Activated T-helper 1 cell treated with anti-CD3 and anti-CD28 coated beads, Interleukin-12 subunit alpha, Interleukin-12 subunit beta, Interleukin-2, Interleukin-4 antibody, amounts not matched to agents 30 ng/mL and 10 ng/mL and 1 ng/mL, durations not matched to agents 14 hours and 24 hours and 36 hours (primary cell): ENCODE data around the gene CENPV. TPM values are rescaled to one million over a fixed set of nuclear protein-coding genes. Genes with fewer than 3 reads are reported as not detected.
A peak's percentile ranks its signal among the peaks of the same experiment; 100 is the strongest.
"Not testable (repeated sequence)": the region's sequence is repeated elsewhere in the genome, so short reads cannot be mapped to it uniquely, and the experiment has no call there.

Experiments used
- DNase-seq: peaks from one replicate; pipeline ENCODE4 v3.0.0; 2021; ENCODE audit warnings: low spot score
- H3K27ac Mint-ChIP-seq: one replicate; pipeline ENCODE4 v1.8.0; 2021; ENCODE audit warnings: mild to moderate bottlenecking, mixed read lengths
- H3K27me3 Mint-ChIP-seq: one replicate; pipeline ENCODE4 v1.8.0; 2022; ENCODE audit warnings: mild to moderate bottlenecking, moderate library complexity, mixed read lengths; ENCODE audit not compliant: insufficient read depth
- H3K36me3 Mint-ChIP-seq: one replicate; pipeline ENCODE4 v1.8.0; 2021; ENCODE audit warnings: low read depth, mixed read lengths
- H3K4me1 Mint-ChIP-seq: one replicate; pipeline ENCODE4 v1.8.0; 2021; ENCODE audit warnings: low read depth, mixed read lengths
- H3K4me3 Mint-ChIP-seq: one replicate; pipeline ENCODE4 v1.8.0; 2021; ENCODE audit warnings: mild to moderate bottlenecking, moderate library complexity, mixed read lengths
- H3K9me3 Mint-ChIP-seq: one replicate; pipeline ENCODE4 v1.8.0; 2021; ENCODE audit warnings: mixed read lengths
- intact Hi-C: fragments of 100-400 bp; cut with micrococcal nuclease; formaldehyde crosslinking; loops from one replicate; pipeline ENCODE4 v1.15.1; 2024
- total RNA-seq: library from RNA; stranded (reverse); gene quantifications from 2 replicates; pipeline ENCODE4 v1.2.3, GENCODE V29; 2022

The CENPV gene
- 47.1 and 54.7 TPM in 2 replicates for total RNA-seq

GRCh38 chr17:16353317-16354174 lies at the start of gene CENPV:
Gene CENPV, minus strand, starts transcription at chr17:16353469. Its CDS starts 33 bp downstream, at chr17:16353436.
- peak within 1 kb of the TSS; percentile 77 for H3K27ac Mint-ChIP-seq
- DNase-seq: peak; percentile 49
- no peaks in the 10 kb centered on the region for H3K9me3 Mint-ChIP-seq
- H3K4me3 Mint-ChIP-seq: peak within 1 kb of the TSS; percentile 95
- intact Hi-C loops: loop anchor here (1.0 to 5.0 kb wide), 4 partner anchors 28 to 136 kb away; partner anchors contain the start of genes NCOR1, PIGL and UBB
- peaks cover 16% of the 10 kb centered on the region for H3K4me1 Mint-ChIP-seq
- H3K27me3 Mint-ChIP-seq: peaks cover 22% of the 10 kb centered on the region
- H3K36me3 Mint-ChIP-seq: peaks cover 7% of the 10 kb centered on the region

- DNase-seq: no peak
- Mint-ChIP-seq H3K27ac (peak overlapping the region; percentile 5), H3K36me3 (no peaks in the 10 kb centered on the region), H3K4me3 (no peak overlapping the region), H3K9me3 (no peaks in the 10 kb centered on the region), H3K4me1 (peaks cover 10% of the 10 kb centered on the region), H3K27me3 (peaks cover 5% of the 10 kb centered on the region)
- intact Hi-C loops: loop anchor here (2.0 kb wide), 1 partner anchor 18 kb away; the partner anchor contains the start of gene UBB
Observed at GRCh38 chr17:16398270-16399267, 45.3 kb upstream of the CENPV start.

GRCh38 chr17:16396693-16397092 lies 43.4 kb upstream of the CENPV start:
- H3K36me3 Mint-ChIP-seq, DNase-seq, H3K4me3 Mint-ChIP-seq, intact Hi-C loops, H3K27ac Mint-ChIP-seq, H3K9me3 Mint-ChIP-seq: not testable (repeated sequence)
- H3K27me3 Mint-ChIP-seq: peaks cover 12% of the 10 kb centered on the region
- H3K4me1 Mint-ChIP-seq: peaks cover 10% of the 10 kb centered on the region

GRCh38 chr17:16395887-16396286 lies 42.6 kb upstream of the CENPV start:
- peaks cover 11% of the 10 kb centered on the region for H3K27me3 Mint-ChIP-seq

GRCh38 chr17:16392491-16392890 lies 39.2 kb upstream of the CENPV start:
- peaks cover 17% of the 10 kb centered on the region for H3K27me3 Mint-ChIP-seq
- H3K9me3 Mint-ChIP-seq, H3K27ac Mint-ChIP-seq, H3K4me3 Mint-ChIP-seq, H3K4me1 Mint-ChIP-seq, intact Hi-C loops, DNase-seq, H3K36me3 Mint-ChIP-seq: not testable (repeated sequence)

More at GRCh38 chr17:16395887-16396286, 42.6 kb upstream of the CENPV start:
- DNase-seq, H3K36me3 Mint-ChIP-seq, intact Hi-C loops, H3K27ac Mint-ChIP-seq, H3K9me3 Mint-ChIP-seq, H3K4me3 Mint-ChIP-seq: not testable (repeated sequence)
- H3K4me1 Mint-ChIP-seq: peaks cover 10% of the 10 kb centered on the region

- Mint-ChIP-seq H3K27ac (no peak overlapping the region), H3K9me3 (no peaks in the 10 kb centered on the region), H3K36me3 (no peaks in the 10 kb centered on the region), H3K4me1 (peaks cover 10% of the 10 kb centered on the region), H3K4me3 (no peak overlapping the region), H3K27me3 (peaks cover 21% of the 10 kb centered on the region)
- intact Hi-C loops: no loop called here
- DNase-seq: no peak
Observed at GRCh38 chr17:16391451-16391850, 38.2 kb upstream of the CENPV start.

GRCh38 chr17:16386126-16386507 lies 32.8 kb upstream of the CENPV start:
- Mint-ChIP-seq H3K4me1 (peaks cover 36% of the 10 kb centered on the region), H3K27me3 (peaks cover 14% of the 10 kb centered on the region), H3K4me3 (peak overlapping the region; percentile 87), H3K36me3 (peaks cover 32% of the 10 kb centered on the region)
- not testable (repeated sequence) for H3K27ac Mint-ChIP-seq, H3K9me3 Mint-ChIP-seq, DNase-seq
- intact Hi-C loops: loop anchor here (1.0 kb wide), 2 partner anchors 30 to 135 kb away; no protein-coding TSS in a partner anchor

- Mint-ChIP-seq H3K27ac (no peak overlapping the region), H3K4me3 (peak overlapping the region; percentile 55), H3K4me1 (peaks cover 41% of the 10 kb centered on the region), H3K36me3 (peaks cover 32% of the 10 kb centered on the region), H3K9me3 (no peaks in the 10 kb centered on the region), H3K27me3 (peaks cover 8% of the 10 kb centered on the region)
- intact Hi-C loops: no loop called here
- no peak for DNase-seq
Observed at GRCh38 chr17:16384557-16384956, 31.3 kb upstream of the CENPV start.

- Mint-ChIP-seq H3K9me3 (no peaks in the 10 kb centered on the region), H3K4me3 (peak overlapping the region; percentile 90), H3K4me1 (peaks cover 41% of the 10 kb centered on the region), H3K36me3 (peaks cover 32% of the 10 kb centered on the region), H3K27me3 (peaks cover 8% of the 10 kb centered on the region), H3K27ac (peak overlapping the region; percentile 23)
- DNase-seq: no peak
- intact Hi-C loops: no loop called here
Observed at GRCh38 chr17:16383772-16384287, 30.6 kb upstream of the CENPV start.

GRCh38 chr17:16383216-16383615 lies 29.9 kb upstream of the CENPV start:
- Mint-ChIP-seq H3K4me1 (peaks cover 41% of the 10 kb centered on the region), H3K27me3 (peaks cover 8% of the 10 kb centered on the region), H3K27ac (no peak overlapping the region), H3K36me3 (peaks cover 32% of the 10 kb centered on the region), H3K9me3 (no peaks in the 10 kb centered on the region), H3K4me3 (peak overlapping the region; percentile 90)
- intact Hi-C loops: no loop called here
- DNase-seq: no peak

- H3K27ac Mint-ChIP-seq: peak overlapping the region; percentile 92
- H3K9me3 Mint-ChIP-seq: no peaks in the 10 kb centered on the region
- intact Hi-C loops: loop anchor here (1.0 to 2.0 kb wide), 8 partner anchors 17 to 188 kb away; partner anchors contain the start of genes CENPV, PIGL and ZNF287
- peaks cover 31% of the 10 kb centered on the region for H3K4me1 Mint-ChIP-seq
- peak overlapping the region; percentile 90 for H3K4me3 Mint-ChIP-seq
- no peak for DNase-seq
- peaks cover under 1% of the 10 kb centered on the region for H3K27me3 Mint-ChIP-seq
- H3K36me3 Mint-ChIP-seq: peaks cover 32% of the 10 kb centered on the region
Observed at GRCh38 chr17:16381496-16381820, 28.2 kb upstream of the CENPV start.
